HG02759 (cell line): Measurements from ENCODE around the gene TMEM272.
A peak's percentile ranks its signal among the peaks of the same experiment; 100 is the strongest.

Experiments used
- ATAC-seq: cut with Tn5 transposase; IDR thresholded peaks from one replicate; pipeline ENCODE4 v1.9.1; 2021; ENCODE audit warnings: mild to moderate bottlenecking, moderate library complexity; ENCODE audit not compliant: unreplicated experiment

TMEM272 gene, protein sequence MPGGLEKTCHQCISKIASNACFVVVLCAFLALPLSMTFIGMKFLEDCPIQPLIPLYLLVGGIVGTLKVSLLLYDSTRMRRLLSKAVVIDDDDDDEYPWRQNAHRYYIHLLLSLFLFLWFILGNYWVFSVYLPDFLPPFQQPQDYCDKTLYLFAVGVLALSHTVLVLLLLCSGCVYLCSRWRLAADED

DNA sequence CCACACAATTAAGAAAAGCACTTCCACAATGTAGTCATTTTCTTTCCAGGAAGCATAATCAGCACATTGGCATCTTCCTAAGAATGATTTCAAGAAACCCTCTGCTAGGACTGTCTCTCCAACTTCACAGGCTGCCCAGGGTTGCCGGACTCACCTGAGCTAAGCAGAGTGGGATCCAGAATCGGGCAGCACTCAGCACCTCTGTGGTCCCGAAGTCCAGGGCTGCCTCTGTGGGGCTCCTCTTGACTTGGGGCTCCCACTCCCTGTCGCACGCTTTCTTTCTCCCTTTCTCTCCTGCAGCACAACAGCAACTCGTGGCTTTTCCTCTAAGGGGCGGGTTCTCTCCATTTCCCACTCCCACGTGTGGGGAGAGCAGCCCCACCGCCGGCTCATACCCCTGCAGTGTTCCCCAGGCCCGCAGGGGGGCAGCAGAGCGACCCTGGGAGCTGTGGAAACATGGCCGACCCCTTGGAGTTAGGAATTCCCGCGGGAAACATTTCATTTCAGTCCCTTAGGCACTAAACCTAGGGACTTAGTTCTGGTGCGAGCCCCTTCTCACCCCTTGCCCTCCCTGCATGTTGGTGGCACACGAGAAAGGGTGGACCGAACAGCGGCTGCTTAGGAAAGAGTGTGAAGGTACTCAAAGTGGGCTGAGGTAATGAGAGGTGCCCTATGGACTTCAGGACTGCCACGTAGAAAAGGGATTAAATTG, at the start of gene TMEM272:
TMEM272 (minus strand) TSS at position 316 of the 712 bp plus-strand sequence. CDS start 6,647 bp downstream, outside the sequence.
- ATAC-seq: peak; percentile 74

DNA sequence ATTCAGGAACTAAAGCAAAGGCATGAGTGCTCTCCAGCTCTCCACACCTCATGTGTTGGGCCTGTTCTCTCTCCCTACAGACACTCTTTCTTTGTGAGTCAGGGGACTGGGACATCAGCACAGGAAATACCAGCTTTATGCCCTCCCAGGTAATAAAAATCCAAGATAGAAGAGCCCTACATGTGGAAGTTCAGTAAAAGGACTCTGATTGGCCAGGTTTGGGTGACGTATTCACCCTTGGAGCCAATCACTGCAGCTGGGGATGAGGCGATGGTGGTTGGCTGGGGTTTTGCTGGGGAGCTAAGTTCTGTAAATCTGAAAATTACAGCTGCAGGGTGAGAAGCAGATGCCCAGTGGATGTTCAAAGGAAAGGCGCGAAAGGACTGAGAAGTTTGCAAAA, 49.3 kb upstream of the TMEM272 start:
- ATAC-seq: no peak

DNA sequence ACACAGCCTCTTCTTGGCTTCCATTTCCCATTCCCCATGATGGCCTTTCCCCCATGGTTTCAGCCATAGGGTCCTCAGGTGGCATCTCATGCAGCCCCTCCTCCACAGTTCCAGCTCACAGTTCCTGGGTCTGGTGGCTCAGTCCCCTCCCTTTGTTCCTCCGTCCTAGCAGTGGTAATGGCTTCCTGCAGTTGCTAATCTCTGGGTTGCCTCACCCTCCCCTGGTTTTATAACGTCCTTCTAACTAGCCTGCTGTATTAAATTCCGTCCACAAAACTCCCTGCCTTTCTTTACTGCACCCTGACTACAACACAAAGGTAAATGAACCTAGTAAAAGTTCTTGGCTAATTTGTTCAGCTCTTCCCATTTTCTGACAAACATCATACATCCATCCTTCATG, 47.7 kb upstream of the TMEM272 start:
- ATAC-seq: no peak

GRCh38 chr13:51887468-51887867, 42.5 kb upstream of the TMEM272 start:
- no peak for ATAC-seq

- no peak for ATAC-seq
These were observed 40.7 kb upstream of the TMEM272 start for GRCh38 chr13:51885651-51886050.

- ATAC-seq: no peak
These were observed 38.2 kb upstream of the TMEM272 start for GRCh38 chr13:51883226-51883600.

- no peak for ATAC-seq
These were observed 37.7 kb upstream of the TMEM272 start for GRCh38 chr13:51882570-51883225.

DNA sequence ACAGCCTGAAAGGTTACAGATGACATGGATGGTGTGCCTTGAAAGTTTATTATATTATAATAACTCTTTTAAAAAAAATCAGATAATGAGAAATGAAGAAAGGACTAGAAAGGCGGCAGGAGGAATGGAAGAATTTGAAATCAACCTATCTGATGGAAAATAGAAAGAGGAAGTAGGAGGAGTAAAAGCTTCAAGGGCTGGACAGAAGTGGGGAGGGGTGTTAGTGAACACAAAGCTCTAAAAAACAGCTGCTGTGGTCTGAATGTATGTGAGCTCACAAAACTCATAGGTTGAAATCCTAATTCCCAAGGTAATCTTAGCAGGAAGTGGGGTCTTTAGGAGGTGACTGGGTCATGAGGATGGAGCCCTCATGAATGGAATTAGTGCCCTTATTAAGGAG, 36.3 kb upstream of the TMEM272 start:
- ATAC-seq: no peak

DNA sequence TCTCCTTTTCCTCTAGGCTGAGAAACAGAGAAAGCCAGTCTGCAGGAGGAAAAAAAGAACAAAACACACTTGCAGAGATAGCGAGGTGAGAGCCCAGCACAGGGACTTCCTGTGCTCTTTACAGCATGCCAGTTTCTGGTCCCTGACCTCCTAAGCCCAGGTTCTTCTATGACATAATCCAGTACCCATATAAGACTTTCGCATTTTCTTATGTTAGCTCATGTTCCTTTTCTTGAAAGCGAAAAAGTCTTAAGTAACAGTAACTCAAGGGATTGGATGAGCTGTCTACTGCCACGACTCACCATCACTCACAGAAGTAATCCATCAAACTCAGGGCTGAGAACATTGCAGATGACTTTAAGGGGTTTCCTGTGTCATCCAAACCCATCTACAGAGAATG, 34.2 kb upstream of the TMEM272 start:
- ATAC-seq: no peak

DNA sequence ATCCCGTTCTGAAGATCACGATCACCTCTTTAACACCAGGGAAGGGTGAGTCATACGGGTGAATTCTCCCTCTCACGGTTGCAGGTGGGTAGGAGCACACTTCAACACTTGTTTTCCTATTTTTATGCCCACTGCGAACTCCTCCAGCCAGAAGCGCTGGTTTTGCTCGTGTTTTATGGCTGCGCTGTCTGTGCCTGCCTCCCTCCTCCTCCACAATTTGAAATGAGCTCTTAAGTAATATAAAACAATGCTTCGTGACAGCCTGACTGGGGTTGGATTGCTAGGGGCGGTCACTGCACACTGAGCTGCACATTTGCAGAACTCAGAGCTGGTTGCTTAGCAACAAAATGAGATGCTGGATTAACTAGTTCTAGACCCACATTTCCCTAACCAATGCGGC, 29.7 kb upstream of the TMEM272 start:
- ATAC-seq: no peak

DNA sequence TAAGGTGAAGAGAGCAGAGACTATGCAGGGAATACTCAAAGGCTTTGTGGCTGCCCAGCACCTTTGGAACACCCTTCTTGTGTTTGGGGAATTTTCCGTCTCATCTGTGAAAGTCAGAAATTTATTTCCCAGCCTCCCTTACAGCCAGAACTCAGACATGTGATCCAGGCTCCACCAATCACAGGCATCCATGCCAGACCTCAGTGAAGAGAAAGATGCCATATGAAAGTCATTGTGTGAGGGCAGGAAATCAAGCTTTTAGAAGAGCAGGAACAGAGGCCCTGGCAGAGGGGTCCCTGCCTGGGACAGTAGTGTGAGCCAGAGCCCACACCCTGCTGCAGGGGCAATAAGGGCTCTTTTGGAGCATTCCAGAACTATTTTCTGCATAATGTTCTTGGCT, 28.9 kb upstream of the TMEM272 start:
- no peak for ATAC-seq

- no peak for ATAC-seq
These were observed 28.3 kb upstream of the TMEM272 start for GRCh38 chr13:51873117-51873798.

- no peak for ATAC-seq
These were observed 25.6 kb upstream of the TMEM272 start for GRCh38 chr13:51870616-51871015.

DNA sequence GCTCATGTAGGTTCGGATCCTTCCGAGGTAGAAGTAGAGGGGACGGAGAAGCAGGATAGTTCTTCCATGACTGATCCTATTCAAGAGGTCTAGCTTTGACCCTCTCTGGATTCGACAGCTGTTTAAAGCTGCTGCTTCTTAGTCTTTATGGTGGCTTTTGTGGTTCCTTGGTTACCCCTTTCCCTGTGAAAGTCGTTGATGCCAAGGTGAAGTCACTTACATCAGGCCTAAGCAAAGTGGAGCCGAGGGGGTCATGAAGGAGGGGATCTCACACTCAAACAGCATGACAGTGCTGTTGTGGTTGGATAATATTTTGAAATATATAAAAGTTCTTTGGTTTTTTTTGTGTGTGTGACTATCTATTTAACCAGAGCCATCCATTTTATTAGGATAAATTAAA, 24.9 kb upstream of the TMEM272 start:
- no peak for ATAC-seq

DNA sequence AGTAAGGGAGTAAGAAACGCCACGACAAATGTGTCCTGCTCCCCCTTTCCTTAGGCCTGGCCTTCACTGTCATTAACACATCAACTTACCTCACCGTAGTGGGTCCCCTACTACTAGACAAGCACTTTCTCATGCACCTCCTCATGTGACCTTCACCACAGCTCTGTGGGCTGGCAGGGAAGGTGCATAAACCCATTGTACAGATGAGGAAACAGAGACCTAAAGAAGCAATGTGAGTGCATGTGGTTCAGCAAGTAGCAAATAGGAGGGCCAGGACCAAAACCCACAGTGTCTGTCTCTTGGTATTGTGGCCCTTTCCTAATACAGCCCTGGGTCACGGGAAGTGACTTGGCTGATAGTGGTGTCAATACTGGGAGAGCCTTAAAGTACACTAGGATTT, 22.1 kb upstream of the TMEM272 start:
- no peak for ATAC-seq

GRCh38 chr13:51865838-51866237, 20.9 kb upstream of the TMEM272 start:
- ATAC-seq: no peak

DNA sequence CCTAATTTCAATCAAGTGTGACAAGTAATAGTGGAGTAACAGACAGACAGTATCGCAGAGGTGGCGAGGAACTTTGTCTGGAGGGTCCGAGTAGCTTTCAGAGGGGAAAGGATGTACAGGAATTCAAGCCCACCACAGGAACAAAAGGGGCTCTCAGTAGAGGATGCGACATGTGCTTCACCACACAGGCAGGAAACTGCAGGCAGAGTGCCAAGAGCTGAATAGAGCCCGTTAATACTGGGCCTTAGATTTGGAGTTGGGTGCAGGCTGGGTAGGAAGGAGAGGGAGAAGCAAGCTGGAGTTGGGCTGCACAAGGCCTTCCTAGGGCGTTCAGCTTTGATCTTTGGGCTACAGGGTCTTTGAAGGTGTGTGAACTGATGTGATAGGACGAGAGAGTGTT, 18.0 kb upstream of the TMEM272 start:
- ATAC-seq: no peak

DNA sequence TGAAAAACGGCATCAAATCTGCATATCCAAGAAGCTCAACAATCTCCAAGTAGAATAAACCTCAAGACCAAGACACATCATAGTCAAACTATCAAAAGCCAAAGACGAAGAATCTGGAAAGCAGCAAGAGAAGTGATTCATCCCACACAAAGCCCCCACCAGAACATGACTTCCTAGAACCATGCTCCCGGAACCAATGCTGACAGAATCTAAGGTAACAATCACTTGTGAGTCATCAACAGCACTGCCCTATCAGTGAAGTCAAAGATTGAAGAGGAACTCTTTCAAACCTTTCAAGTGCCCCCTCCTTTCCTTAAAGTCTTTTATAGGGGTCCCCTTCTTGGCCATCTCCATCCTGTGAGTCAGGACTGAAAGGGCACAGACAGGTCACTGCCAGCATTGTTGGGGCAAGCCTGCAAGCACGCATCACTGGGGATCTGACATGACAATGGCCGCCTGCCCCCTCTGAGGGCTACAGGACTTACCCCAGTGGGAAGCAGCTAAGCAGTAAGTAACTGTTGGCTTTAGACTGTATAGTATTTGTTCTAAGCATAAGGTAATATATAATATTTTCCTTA, 16.8 kb upstream of the TMEM272 start, which contains the start of gene CCDC70:
CCDC70 (plus strand) TSS at position 247 of the 578 bp plus-strand sequence. CDS start 3,443 bp downstream, outside the sequence.
- ATAC-seq: no peak

DNA sequence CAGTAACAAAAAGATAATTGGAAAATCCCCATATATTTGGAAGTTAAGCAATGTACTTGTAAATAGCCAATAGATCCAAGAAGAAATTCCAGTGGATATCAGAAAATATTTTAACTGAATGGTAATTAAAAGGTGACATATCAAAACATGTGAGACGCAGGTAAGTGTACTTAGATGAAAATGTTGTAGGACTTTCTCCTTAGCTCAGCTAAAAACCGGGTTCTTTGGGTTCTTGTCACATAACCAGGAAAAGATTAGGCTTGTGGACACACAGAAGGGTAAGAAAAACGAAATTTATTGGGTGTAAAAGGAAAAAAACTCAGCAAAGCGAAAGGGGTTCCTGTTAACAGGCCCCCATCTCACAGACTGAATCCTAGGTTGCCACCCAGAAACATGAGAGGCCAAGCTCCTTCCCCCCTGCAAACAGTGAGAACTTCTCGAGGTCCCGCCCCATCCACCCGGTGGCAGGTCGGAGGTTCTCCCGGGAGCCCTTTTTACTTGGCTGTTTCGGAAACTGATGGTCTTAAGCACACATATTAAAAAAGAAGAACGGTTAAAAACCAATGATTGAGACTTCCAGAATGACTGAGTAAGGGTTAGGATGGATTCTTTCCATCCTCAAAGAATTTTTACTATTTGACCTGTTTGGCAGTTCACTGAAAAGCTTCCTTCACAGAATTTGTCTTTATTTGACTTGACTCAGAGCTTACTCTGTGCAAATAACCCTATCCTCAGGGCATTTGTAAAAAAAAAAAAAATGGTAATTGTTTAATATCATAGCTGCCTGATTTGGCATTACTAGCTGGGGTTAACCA, 13.7 kb upstream of the TMEM272 start:
- ATAC-seq: no peak

DNA sequence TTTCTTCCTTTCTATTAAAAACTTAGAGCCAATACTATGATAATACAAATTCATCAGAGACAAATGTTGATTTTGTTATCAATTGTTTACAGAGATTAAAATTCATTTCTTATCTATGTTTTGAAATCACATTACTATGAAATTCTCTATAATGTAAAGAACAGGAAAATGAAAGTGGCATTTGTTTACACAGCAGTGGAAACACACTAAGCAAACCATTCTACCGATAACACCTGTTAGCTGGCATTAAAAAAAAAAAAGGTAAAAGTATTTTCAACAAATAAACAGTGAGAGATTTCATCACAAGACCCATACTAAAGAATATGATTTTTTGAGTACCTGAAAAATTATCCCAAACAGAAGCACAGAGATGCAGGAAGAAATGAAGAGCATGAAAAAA, 12.0 kb upstream of the TMEM272 start:
- no peak for ATAC-seq
